KBM-7 (cell line): Measurements from ENCODE around the gene KIF13A.
"Not testable (repeated sequence)": the region's sequence is repeated elsewhere in the genome, so short reads cannot be mapped to it uniquely, and the experiment has no call there.

Source experiments
- DNase-seq: peaks from one replicate; pipeline ENCODE4 v3.0.0-alpha.2; 2015
- in situ Hi-C: fragments of 300-500 bp; cut with MboI; formaldehyde crosslinking; loops from 2 replicates; pipeline ENCODE4 v1.14.3; 2020; ENCODE audit warnings: low sequenced_read_pairs, low pct_unique_long_range_greater_than_20kb, mixed read lengths

The KIF13A gene

DNA sequence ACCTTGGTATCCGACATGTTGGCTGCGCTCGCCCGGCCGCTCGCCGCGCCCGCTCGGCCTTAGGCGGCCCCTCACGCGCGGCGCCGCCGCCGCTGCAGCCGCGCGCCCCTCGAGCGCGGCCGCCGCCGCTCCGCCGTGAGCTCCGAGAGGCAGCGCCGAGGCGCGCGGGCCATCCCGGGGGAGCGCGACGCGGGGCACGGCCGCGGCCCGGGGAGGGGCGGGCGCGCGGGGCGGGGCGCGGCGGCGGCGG is at the start of gene KIF13A:
TSS of gene KIF13A (minus strand) at position 189 of the 250 bp plus-strand sequence. CDS start at position 17, 172 bp downstream.
- DNase-seq, result no peak
- in situ Hi-C loops, result no loop called here

DNA sequence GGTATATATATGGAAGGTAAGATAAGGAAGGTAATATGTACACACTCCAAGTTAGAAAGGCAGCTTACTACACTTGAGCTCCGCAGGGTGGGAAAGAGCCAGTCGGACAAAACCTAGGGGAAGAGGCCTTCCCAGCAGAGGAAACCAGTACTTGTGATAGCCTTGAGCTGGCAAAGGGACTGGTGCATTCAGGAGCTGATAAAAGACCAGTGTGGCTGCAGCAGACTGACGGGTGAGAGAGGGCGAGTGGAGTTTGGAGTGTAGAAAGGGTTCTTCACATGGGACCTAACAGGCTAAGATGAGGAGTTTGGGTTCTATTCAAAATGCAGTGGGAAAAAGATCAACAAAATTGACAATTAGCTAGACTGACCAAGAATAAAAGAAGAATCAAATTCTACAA is 49.3 kb upstream of the KIF13A start:
- in situ Hi-C loops, result no loop called here
- DNase-seq, result no peak

DNA sequence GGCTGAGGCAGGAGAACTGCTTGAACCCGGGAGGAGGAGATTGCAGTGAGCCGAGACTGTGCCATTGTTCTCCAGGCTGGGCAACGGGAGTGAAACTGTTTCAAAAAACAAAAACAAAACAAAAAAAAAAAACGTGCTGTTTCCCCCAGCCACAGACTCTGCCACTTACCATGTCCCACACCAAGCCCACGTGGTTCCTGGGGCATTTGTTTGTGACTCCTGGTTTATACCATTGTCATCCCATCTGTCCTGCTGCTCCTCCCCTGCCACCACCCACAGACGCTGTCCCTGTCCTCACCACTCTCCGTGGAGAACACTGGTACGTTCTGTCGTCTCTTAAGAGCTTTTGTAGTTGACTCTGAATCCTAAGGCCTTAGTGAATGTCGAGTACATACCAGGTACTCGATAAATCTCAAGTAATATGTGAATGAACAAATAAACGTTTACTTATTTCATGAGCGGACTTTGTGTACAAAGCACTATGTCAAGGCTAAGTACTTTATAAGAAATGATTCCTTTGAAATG is 48.0 kb upstream of the KIF13A start:
- no peak for DNase-seq
- in situ Hi-C loops, result no loop called here

DNA sequence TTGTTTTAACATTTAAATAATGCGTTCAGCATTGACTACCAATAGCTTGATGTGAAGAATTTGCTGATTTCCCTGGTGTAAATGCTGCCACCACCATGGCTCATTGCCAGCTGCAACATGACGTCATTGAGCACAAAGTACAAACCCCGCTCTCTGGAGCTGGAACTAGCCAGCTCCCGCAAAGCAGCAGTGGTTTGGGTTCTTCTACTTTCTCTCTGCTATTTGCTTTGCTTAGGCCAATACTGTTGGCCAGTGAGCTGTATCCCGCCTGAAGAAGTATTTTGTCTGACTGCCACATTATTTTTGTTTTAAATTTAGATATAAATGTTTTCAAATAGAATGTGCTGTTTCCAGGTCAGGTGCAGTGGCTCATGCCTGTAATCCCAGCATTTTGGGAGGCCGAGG is 47.4 kb upstream of the KIF13A start:
- in situ Hi-C loops, result no loop called here
- no peak for DNase-seq

DNA sequence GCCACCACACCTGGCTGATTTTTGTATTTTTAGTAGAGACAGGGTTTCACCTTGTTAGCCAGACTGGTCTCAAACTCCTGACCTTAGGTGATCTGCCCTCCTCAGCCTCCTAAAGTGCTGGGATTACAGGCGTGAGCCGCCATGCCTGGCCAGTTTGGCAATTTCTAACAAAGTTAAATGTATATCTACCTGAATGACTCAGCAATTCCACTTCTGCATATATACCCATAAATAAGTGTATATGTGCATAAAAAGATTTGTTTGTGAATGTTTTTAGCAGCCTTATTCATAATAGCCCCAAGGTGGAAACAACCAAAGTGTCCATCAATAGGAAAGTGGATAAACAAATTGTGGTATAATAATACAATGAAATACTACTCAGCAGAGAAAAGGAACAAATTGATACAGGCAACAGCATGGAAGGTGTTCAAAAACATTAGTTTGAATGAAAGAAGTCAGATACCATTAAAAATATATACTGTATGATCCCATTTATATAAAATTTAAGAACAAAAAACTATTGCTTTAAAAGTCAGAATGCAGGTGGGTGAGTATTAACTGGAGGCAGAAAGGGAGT is 44.3 kb upstream of the KIF13A start:
- DNase-seq, result no peak
- in situ Hi-C loops, result no loop called here

DNA sequence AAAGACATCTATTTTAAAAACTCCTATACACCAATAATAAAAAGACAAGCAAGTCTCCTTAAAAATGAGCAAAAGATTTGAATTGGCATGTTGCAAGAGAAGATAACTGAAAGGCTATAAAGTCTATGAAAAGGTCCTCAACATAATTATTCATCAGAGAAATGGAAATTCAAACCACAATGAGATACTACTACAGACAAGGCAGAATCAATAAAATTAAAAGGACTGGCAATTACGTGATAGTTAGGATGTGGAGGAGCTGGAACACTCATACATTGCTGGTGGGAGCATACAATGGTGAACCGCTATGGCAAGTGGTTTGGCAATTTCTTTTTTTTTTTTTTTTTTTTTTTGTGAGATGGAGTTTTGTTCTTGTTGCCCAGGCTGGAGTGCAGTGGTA is 43.8 kb upstream of the KIF13A start:
- no peak for DNase-seq
- in situ Hi-C loops, result no loop called here

DNA sequence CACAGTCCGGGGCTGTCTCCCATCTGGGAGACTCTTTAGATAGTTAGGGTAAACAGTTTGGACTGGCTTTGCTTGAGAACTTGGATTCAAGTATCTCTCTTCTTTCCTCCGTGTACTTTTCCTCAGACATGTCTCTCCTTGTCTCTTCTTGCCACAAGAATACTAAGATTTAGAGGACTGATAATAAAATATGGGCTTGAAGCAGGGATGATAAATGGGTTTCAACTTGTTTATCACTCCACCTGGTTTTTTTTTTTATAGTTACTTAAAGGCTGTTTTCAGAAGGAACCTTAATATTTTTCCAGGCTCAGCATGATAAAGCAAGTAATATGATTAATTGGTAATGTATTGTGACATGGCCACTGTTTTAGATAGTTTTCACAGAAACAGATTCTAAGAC is 40.9 kb upstream of the KIF13A start:
- no peak for DNase-seq
- in situ Hi-C loops, result no loop called here

DNA sequence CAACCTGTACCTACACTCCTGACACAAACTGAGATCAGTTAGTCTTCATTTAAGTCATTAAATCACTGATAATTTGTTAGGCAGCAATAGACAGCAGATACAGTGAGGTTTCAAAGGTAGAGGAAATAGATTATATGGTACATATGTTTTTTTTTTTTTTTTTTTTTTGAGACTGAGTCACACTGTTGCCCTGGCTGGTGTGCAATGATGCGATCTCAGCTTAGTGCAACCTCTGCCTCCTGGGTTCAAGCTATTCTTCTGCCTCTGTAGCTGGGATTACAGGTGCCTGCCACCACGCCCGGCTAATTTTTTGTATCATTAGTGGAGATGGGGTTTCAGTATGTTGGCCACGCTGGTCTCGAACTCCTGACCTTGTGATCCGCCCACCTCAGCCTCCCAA is 38.2 kb upstream of the KIF13A start:
- in situ Hi-C loops, result no loop called here
- no peak for DNase-seq

DNA sequence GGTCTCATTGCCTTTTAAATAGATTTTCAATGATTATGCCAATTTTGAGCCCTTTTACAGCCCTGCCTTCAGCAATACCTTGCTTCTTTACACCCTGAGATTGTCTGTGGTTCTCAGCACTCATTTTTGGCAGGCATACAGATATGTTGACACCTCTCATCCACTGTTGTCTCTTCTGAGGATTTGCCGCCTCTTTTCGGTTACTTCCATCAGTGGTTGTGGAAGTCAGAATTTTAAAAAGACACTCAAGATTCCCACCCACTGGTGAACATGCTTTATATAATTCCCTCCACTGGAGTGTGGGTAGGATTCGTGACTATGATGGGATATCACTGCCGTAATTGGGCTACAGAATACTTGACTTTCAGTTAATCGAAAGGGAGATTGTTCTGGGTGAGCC is 37.4 kb upstream of the KIF13A start:
- DNase-seq, result no peak
- in situ Hi-C loops, result no loop called here

DNA sequence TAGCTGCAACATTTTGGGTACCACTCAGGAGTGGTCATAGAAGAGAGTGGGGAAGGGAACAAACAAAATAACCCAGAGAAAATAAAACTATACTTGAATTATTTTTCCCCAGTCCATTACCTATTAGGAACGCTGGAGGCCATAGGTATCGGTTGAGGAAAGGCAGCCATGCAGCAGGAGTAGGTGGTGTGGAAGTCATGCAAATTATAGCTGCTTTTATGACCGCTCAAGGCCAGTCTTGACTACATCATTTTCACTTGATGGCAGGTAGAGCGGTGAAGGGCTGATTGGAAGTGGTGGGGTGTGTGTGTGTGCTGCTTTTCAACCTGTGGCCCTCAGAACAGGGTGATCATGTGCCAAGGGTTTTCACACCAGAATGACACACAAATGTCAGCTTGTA is 36.5 kb upstream of the KIF13A start:
- DNase-seq, result no peak
- in situ Hi-C loops, result no loop called here

DNA sequence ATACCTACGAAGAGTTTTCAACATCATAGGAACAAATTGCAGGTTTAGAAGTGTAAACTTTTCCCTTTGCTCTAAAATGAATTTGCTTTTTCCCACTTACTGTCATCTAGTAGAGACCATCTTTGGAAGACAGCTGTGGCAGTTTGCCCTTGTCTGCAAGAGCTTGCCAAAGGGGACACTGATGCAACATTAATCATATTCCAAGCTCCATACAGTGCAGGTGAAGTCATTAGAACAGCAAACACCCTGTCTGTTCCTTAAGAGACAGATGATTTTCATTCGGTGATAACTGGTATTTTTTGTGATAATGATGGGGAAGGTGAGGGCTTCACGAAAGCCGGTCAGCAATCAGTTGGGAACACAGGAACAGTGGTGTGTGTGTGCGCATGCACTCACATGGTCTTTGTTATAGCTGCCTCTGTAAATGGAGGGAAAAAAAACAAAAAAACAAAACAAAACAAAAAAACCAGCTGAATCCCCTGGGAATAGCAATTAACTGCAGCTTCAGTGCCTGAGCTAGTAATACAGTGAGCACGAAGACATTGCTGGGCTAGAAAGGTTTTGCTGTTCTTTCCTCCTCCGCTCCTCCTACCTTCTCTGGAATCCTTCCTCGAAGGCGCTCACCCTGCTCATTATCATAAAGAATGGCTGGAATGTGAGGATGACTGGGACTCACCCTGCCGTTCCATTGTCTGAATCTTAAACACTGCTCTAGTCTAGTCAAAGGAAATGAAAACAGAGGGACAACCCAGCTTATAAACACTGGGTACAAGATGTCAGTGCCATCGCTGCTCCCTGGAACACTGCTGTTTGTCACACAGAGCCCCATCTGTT is 35.2 kb upstream of the KIF13A start:
- in situ Hi-C loops, result no loop called here
- DNase-seq, result no peak

DNA sequence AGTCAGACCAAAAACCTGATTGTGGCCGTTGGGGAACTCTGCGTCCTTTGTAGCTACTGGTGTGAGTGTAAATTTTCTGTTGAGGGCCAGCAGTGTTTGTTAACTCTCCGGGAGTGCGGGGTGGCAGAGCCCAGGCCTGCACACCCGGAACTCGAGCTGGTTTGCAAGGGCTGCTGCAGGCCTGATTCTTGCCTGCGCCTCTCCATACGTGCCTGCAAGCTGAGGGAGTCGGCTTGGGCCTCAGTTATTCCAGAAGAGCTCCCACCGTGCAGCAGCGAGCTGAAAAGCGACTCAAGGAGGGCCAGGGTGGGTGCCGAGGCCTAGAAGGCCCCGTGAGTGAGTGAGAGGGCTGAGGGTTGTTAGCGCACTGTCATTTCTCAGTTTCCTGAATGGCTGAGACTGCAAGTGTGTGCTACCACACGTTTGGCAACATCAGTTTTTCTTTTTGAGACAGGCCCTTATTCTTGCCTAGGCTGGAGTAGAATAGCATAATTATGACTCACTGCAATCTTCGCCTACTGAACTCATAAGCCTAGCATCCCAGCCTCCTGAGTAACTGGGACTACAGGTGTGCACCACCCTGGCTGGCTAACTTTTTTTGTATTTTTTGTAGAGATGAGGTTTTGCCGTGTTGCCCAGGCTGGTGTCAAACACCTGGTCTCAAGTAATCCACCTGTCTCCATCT is 33.9 kb upstream of the KIF13A start:
- no peak for DNase-seq
- in situ Hi-C loops, result no loop called here

DNA sequence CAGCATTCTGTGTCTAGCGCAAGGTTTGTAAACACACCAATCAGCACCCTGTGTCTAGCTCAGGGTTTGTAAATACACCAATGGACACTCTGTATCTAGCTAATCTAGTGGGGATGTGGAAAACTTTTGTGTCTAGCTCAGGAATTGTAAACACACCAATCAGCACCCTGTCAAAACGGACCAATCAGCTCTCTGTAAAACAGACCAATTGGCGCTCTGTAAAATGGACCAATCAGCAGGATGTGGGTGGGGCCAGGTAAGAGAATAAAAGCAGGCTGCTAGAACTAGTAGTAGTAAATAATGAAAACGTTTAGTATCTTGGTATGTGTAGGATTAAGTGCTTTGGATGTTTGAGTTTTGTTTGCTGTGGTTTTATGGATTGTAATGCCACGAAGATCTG is 33.1 kb upstream of the KIF13A start:
- in situ Hi-C loops, DNase-seq: not testable (repeated sequence)

DNA sequence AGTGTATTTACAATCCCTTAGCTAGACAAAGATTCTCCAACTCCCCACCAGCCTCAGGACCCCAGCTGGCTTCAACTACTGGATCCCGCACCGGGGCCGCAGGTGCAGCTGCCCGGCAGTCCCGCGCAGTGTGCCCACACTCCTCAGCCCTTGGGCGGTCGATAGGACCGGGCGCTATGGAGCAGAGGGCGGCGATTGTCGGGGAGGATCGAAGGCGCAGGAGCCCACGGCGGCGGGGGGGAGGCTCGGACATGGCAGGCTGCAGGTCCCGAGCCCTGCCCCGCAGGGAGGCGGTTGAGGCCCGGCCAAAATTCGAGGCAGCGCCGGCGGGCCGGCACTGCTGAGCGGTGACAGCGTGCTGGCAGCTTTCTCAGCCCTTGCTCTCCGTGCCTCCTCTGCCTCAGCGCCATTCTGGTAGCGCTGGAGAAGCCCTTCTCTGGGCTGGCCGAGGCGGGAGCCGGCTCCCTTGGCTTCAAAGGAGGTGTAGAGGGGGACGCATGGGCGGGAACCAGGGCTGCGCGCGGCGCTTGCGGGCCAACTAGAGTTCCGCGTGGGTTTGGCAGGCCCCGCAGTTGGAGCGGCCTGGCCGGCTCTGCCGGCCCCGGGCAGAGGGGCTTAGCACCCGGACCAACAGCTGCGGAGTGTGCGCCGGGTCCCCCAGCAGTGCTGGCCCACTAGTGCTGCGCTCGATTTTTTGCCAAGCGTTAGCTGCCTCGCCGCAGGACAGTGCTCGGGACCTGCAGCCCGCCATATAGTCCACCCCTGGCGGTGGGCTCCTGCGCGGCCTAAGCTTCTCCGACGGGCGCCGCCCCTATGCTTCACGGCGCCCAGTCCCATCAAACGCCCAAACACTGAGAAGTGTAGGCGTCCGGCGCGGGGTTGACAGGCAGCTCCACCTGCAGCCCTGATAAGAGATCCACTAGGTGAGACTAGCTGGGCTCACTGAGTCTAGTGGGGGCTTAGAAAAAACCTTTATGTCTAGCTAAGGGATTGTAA is 32.4 kb upstream of the KIF13A start:
- no peak for DNase-seq
- in situ Hi-C loops, result no loop called here

DNA sequence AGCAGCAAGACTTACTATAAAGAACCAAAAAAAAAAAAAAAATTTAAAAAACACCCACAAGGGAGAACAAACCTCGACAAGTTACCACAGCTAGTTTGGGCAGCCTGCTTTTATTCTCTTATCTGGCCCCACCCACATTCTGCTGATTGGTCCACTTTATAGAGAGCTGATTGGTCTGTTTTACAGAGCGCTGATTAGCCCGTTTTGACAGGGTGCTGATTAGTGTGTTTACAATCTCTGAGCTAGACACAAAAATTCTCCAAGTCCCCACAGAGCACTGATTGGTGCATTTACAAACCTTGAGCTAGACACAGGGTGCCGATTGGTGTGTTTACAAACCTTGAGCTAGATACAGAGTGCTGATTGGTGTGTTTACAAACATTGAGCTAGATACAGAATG is 31.7 kb upstream of the KIF13A start:
- in situ Hi-C loops, DNase-seq: not testable (repeated sequence)

DNA sequence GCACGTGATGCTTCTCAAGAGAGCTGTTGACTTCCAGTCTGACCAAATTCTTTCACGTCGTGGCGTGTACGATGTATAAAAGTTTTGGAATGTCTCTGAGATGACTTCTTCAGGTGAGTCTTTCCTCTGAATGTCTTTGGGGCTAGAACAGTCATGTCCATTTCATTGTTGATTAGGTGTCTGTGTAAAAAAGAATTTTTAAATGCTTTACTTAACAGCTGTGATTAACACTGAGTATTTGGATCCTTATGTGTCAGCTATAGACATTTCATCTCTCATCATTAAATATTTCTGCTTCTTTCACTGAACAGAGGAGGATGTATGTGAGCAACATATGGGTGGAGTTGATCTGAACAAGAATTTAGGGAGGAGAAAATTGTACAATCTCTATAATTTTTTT is 29.3 kb upstream of the KIF13A start:
- DNase-seq, result no peak
- in situ Hi-C loops, result no loop called here

DNA sequence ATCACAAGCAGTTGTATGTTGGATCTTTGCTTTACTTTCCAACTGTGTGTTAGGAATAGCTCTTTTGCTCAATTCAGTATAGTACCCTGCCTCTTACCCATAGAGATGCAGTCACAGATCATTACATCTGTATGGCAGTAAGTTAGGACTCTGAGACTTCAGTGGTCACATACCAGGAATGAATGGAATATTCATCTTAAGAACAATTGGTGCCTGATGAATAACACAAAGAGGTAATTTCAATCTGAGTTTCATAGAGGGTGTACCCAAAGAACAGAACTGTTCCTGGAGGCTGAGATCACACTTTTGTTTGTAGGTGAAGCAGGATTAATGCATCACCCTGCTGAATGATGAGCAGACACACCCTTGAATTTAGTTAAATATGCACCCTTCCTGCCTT is 28.7 kb upstream of the KIF13A start:
- no peak for DNase-seq

DNA sequence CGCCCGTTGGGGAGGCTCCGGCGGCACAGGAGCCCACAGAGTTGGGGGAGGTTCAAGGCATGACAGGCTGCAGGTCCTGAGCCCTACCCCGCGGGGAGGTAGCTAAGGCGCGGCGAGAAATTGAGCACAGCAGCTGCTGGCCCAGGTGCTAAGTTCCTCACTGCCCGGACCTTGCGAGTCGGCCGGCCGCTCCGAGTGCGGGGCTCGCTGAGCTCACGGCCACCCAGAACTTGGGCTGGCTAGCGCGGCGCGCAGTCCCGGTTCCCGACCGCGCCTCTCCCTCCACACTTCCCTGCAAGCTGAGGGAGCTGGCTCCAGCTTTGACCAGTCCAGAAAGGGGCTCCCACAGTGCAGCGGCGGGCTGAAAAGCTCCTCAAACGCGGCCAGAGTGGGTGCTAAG is 23.9 kb upstream of the KIF13A start:
- DNase-seq, result no peak
- in situ Hi-C loops, result no loop called here

More for the DNA sequence above, 28.7 kb upstream of the KIF13A start:
- in situ Hi-C loops, result no loop called here

DNA sequence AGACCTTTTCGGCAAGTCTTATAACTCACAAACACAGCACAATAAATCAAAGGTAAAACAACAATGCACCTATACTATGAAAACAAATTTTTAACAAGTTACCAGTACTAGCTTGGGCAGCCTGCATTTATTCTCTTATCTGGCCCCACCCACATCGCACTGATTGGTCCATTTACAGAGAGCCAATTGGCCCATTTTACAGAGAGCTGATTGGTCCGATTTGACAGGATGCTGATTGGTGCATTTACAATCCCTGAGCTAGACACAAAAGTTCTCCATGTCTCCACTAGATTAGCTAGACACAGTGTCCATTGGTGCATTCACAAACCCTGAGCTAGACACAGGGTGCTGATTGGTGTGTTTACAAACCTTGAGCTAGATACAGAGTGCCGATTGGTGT is 23.1 kb upstream of the KIF13A start:
- in situ Hi-C loops, DNase-seq: not testable (repeated sequence)
